ENCODE results near the gene PDCD1.
"Not testable (repeated sequence)": the region's sequence is repeated elsewhere in the genome, so short reads cannot be mapped to it uniquely, and the experiment has no call there.

Gene PDCD1

GRCh38 chr2:241876528-241877196, 18.0 kb upstream of the PDCD1 start:
- no peaks in the 10 kb centered on the region for H3K9me3 Mint-ChIP-seq
- H3K4me3 Mint-ChIP-seq: no peak overlapping the region
- no peak overlapping the region for H3K27ac Mint-ChIP-seq
- no peaks in the 10 kb centered on the region for H3K36me3 Mint-ChIP-seq (ENCODE audit: low read depth)
- DNase-seq (ENCODE audit: low spot score): no peak
- H3K27me3 Mint-ChIP-seq (ENCODE audit: low read depth): peaks cover 3% of the 10 kb centered on the region
- peaks cover 12% of the 10 kb centered on the region for H3K4me1 Mint-ChIP-seq (ENCODE audit: low read depth)

- not testable (repeated sequence) for H3K27ac Mint-ChIP-seq; H3K36me3 Mint-ChIP-seq (ENCODE audit: low read depth); H3K9me3 Mint-ChIP-seq; H3K4me3 Mint-ChIP-seq; H3K4me1 Mint-ChIP-seq (ENCODE audit: low read depth); DNase-seq (ENCODE audit: low spot score); H3K27me3 Mint-ChIP-seq (ENCODE audit: low read depth)
Measured at GRCh38 chr2:241875754-241876527, 17.2 kb upstream of the PDCD1 start.

GRCh38 chr2:241874277-241874925, 15.7 kb upstream of the PDCD1 start:
- H3K4me3 Mint-ChIP-seq: no peak overlapping the region
- H3K36me3 Mint-ChIP-seq (ENCODE audit: low read depth): no peaks in the 10 kb centered on the region
- H3K4me1 Mint-ChIP-seq (ENCODE audit: low read depth): no peaks in the 10 kb centered on the region
- H3K9me3 Mint-ChIP-seq: no peaks in the 10 kb centered on the region
- no peaks in the 10 kb centered on the region for H3K27me3 Mint-ChIP-seq (ENCODE audit: low read depth)
- DNase-seq (ENCODE audit: low spot score): no peak
- no peak overlapping the region for H3K27ac Mint-ChIP-seq

GRCh38 chr2:241873803-241874110, 15.1 kb upstream of the PDCD1 start:
- H3K27me3 Mint-ChIP-seq (ENCODE audit: low read depth): no peaks in the 10 kb centered on the region
- H3K4me3 Mint-ChIP-seq: no peak overlapping the region
- H3K4me1 Mint-ChIP-seq (ENCODE audit: low read depth): no peaks in the 10 kb centered on the region
- no peaks in the 10 kb centered on the region for H3K9me3 Mint-ChIP-seq
- no peak for DNase-seq (ENCODE audit: low spot score)
- no peaks in the 10 kb centered on the region for H3K36me3 Mint-ChIP-seq (ENCODE audit: low read depth)
- H3K27ac Mint-ChIP-seq: no peak overlapping the region

GRCh38 chr2:241873081-241873802, 14.5 kb upstream of the PDCD1 start:
- no peak for DNase-seq (ENCODE audit: low spot score)
- H3K27ac Mint-ChIP-seq: no peak overlapping the region
- peaks cover 2% of the 10 kb centered on the region for H3K27me3 Mint-ChIP-seq (ENCODE audit: low read depth)
- H3K36me3 Mint-ChIP-seq (ENCODE audit: low read depth): no peaks in the 10 kb centered on the region
- H3K4me3 Mint-ChIP-seq: no peak overlapping the region
- H3K9me3 Mint-ChIP-seq: no peaks in the 10 kb centered on the region
- peaks cover 3% of the 10 kb centered on the region for H3K4me1 Mint-ChIP-seq (ENCODE audit: low read depth)

GRCh38 chr2:241872313-241872642, 13.6 kb upstream of the PDCD1 start:
- H3K4me3 Mint-ChIP-seq: no peak overlapping the region

GRCh38 chr2:241871538-241872312, 13.0 kb upstream of the PDCD1 start:
- Mint-ChIP-seq H3K9me3 (no peaks in the 10 kb centered on the region), H3K27ac (no peak overlapping the region), H3K4me1 (ENCODE audit: low read depth) (peaks cover 9% of the 10 kb centered on the region), H3K4me3 (no peak overlapping the region), H3K36me3 (ENCODE audit: low read depth) (no peaks in the 10 kb centered on the region), H3K27me3 (ENCODE audit: low read depth) (peaks cover 4% of the 10 kb centered on the region)
- DNase-seq (ENCODE audit: low spot score): no peak

More at GRCh38 chr2:241872313-241872642, 13.6 kb upstream of the PDCD1 start:
- H3K9me3 Mint-ChIP-seq: no peaks in the 10 kb centered on the region
- H3K27me3 Mint-ChIP-seq (ENCODE audit: low read depth): peaks cover 4% of the 10 kb centered on the region
- peaks cover 9% of the 10 kb centered on the region for H3K4me1 Mint-ChIP-seq (ENCODE audit: low read depth)
- no peak overlapping the region for H3K27ac Mint-ChIP-seq
- DNase-seq (ENCODE audit: low spot score): no peak
- H3K36me3 Mint-ChIP-seq (ENCODE audit: low read depth): no peaks in the 10 kb centered on the region

GRCh38 chr2:241870611-241871537, 12.2 kb upstream of the PDCD1 start:
- Mint-ChIP-seq H3K4me1 (ENCODE audit: low read depth) (peaks cover 9% of the 10 kb centered on the region), H3K27me3 (ENCODE audit: low read depth) (peaks cover 5% of the 10 kb centered on the region), H3K36me3 (ENCODE audit: low read depth) (no peaks in the 10 kb centered on the region), H3K9me3 (no peaks in the 10 kb centered on the region), H3K27ac (no peak overlapping the region), H3K4me3 (no peak overlapping the region)
- DNase-seq (ENCODE audit: low spot score): no peak

GRCh38 chr2:241870081-241870541, 11.4 kb upstream of the PDCD1 start:
- no peak for DNase-seq (ENCODE audit: low spot score)
- no peaks in the 10 kb centered on the region for H3K36me3 Mint-ChIP-seq (ENCODE audit: low read depth)
- H3K4me3 Mint-ChIP-seq: no peak overlapping the region
- peaks cover 12% of the 10 kb centered on the region for H3K27me3 Mint-ChIP-seq (ENCODE audit: low read depth)
- peaks cover 17% of the 10 kb centered on the region for H3K4me1 Mint-ChIP-seq (ENCODE audit: low read depth)
- H3K27ac Mint-ChIP-seq: no peak overlapping the region
- no peaks in the 10 kb centered on the region for H3K9me3 Mint-ChIP-seq

- peaks cover 2% of the 10 kb centered on the region for H3K36me3 Mint-ChIP-seq (ENCODE audit: low read depth)
- H3K4me3 Mint-ChIP-seq: no peak within 1 kb of the TSS
Measured at GRCh38 chr2:241869087-241869961, 10.6 kb upstream of the PDCD1 start, which contains the start of gene RTP5. RTP5 (plus strand) TSS chr2:241869729; CDS start chr2:241869757, 28 bp downstream.

GRCh38 chr2:241868661-241869081, 10.0 kb upstream of the PDCD1 start:
- peaks cover 22% of the 10 kb centered on the region for H3K27me3 Mint-ChIP-seq (ENCODE audit: low read depth)
- H3K36me3 Mint-ChIP-seq (ENCODE audit: low read depth): peaks cover 6% of the 10 kb centered on the region
- DNase-seq (ENCODE audit: low spot score): no peak
- peaks cover 30% of the 10 kb centered on the region for H3K4me1 Mint-ChIP-seq (ENCODE audit: low read depth)
- no peak overlapping the region for H3K4me3 Mint-ChIP-seq
- H3K9me3 Mint-ChIP-seq: peaks cover 10% of the 10 kb centered on the region
- H3K27ac Mint-ChIP-seq: no peak overlapping the region

More at GRCh38 chr2:241869087-241869961, 10.6 kb upstream of the PDCD1 start, which contains the start of gene RTP5:
- DNase-seq (ENCODE audit: low spot score): no peak
- H3K9me3 Mint-ChIP-seq: peaks cover 6% of the 10 kb centered on the region
- peaks cover 19% of the 10 kb centered on the region for H3K27me3 Mint-ChIP-seq (ENCODE audit: low read depth)
- peaks cover 24% of the 10 kb centered on the region for H3K4me1 Mint-ChIP-seq (ENCODE audit: low read depth)
- no peak within 1 kb of the TSS for H3K27ac Mint-ChIP-seq
